GM10847 (cell line): ENCODE data around the gene SLC13A3.

Source experiments
- POLR2A ChIP-seq: IDR thresholded peaks from 2 replicates; pipeline ENCODE4 v1.6.1; 2011; ENCODE audit not compliant: insufficient read length; ENCODE audit errors: extremely low read depth

SLC13A3 gene

GRCh38 chr20:46592580-46593362 is 58.5 kb downstream of the SLC13A3 start:
- no peak for TF ChIP-seq POLR2A

- no peak for TF ChIP-seq POLR2A
These were observed 60.8 kb downstream of the SLC13A3 start for GRCh38 chr20:46590443-46590842.

GRCh38 chr20:46588532-46589511 is 62.4 kb downstream of the SLC13A3 start:
- TF ChIP-seq POLR2A: no peak

GRCh38 chr20:46587986-46588385 is 63.3 kb downstream of the SLC13A3 start:
- no peak for TF ChIP-seq POLR2A

GRCh38 chr20:46586724-46587123 is 64.5 kb downstream of the SLC13A3 start:
- TF ChIP-seq POLR2A: no peak

- no peak for TF ChIP-seq POLR2A
These were observed 66.8 kb downstream of the SLC13A3 start for GRCh38 chr20:46584508-46584907.

- TF ChIP-seq POLR2A: no peak
These were observed 67.6 kb downstream of the SLC13A3 start for GRCh38 chr20:46583411-46584214.

- no peak for TF ChIP-seq POLR2A
These were observed 68.6 kb downstream of the SLC13A3 start for GRCh38 chr20:46582648-46583047.

- TF ChIP-seq POLR2A: no peak
These were observed 69.9 kb downstream of the SLC13A3 start for GRCh38 chr20:46581391-46581790.

- no peak for TF ChIP-seq POLR2A
These were observed 70.5 kb downstream of the SLC13A3 start for GRCh38 chr20:46580613-46581205.

GRCh38 chr20:46578745-46579144 is 72.5 kb downstream of the SLC13A3 start:
- TF ChIP-seq POLR2A: no peak

- no peak for TF ChIP-seq POLR2A
These were observed 74.4 kb downstream of the SLC13A3 start for GRCh38 chr20:46576774-46577395.

- no peak for TF ChIP-seq POLR2A
These were observed 75.3 kb downstream of the SLC13A3 start for GRCh38 chr20:46575937-46576461.

GRCh38 chr20:46575394-46575793 is 75.9 kb downstream of the SLC13A3 start:
- TF ChIP-seq POLR2A: no peak
